Esophagus muscularis mucosa (tissue), 4 donors: Measurements from ENCODE around the gene GSG1. TPM values are rescaled to one million over a fixed set of nuclear protein-coding genes. Genes with fewer than 3 reads are reported as not detected.

Source experiments
- DNase-seq: peaks from one replicate; pipeline ENCODE4 v3.0.0-alpha.2; 2017; ENCODE audit errors: extremely low spot score
- H3K27ac ChIP-seq, 4 donors: fragments of 200-600 bp; sonication (generic); replicated peaks in 1 of 4; 1 replicate in 3 of 4; 2 replicates in 1 of 4; pipeline ENCODE4 v1.5.1; 2016 to 2019; ENCODE audit warnings: mild to moderate bottlenecking in 1 of 4
- H3K27me3 ChIP-seq, 4 donors: fragments of 200-600 bp; sonication (generic); one replicate each; pipeline versions ENCODE4 v1.5.1 to v1.6.0; 2016 to 2019
- H3K36me3 ChIP-seq, 4 donors: fragments of 200-600 bp; sonication (generic); one replicate each; pipeline ENCODE4 v1.5.1; 2016 to 2019
- H3K4me1 ChIP-seq, 4 donors: fragments of 200-600 bp; sonication (generic); one replicate each; pipeline ENCODE4 v1.5.1; 2016 to 2019
- H3K4me3 ChIP-seq, 4 donors: fragments of 200-600 bp; sonication (generic); 1 replicate in 2 of 4; 2 replicates in 2 of 4; pipeline ENCODE4 v1.5.1; 2016 to 2019; ENCODE audit warnings: mild to moderate bottlenecking in 4 of 4, moderate library complexity in 1 of 4
- H3K9me3 ChIP-seq, 4 donors: fragments of 200-600 bp; sonication (generic); 1 replicate in 3 of 4; 2 replicates in 1 of 4; pipeline ENCODE4 v1.5.1; 2016 to 2019
- CTCF ChIP-seq, 3 experiments: fragments of 200-600 bp in 2 of 3; fragments of 450-650 bp in 1 of 3; sonication (generic) in 2 of 3; IDR thresholded peaks; one replicate each; pipeline ENCODE4 v1.5.1; 2017 to 2019; ENCODE audit warnings: antibody characterized with exemption in 3 of 3, mild to moderate bottlenecking in 2 of 3, moderate library complexity in 1 of 3
- EP300 ChIP-seq: sonication (generic); formaldehyde crosslinking; IDR thresholded peaks from one replicate; pipeline ENCODE4 v1.6.1; 2017; ENCODE audit warnings: antibody characterized with exemption
- POLR2A ChIP-seq: fragments of 450-650 bp; IDR thresholded peaks from one replicate; pipeline ENCODE4 v1.6.1; 2017; ENCODE audit warnings: antibody characterized with exemption, moderate library complexity, mild to moderate bottlenecking, low read depth
- POLR2AphosphoS5 ChIP-seq, 2 donors: sonication (generic); formaldehyde crosslinking; IDR thresholded peaks; one replicate each; pipeline ENCODE4 v1.6.1; 2017; ENCODE audit warnings: antibody characterized with exemption in 2 of 2
- WGBS: methylation state at CpG from one replicate; pipeline ENCODE4 v1.1.5; 2018; 5-methylcytosine and 5-hydroxymethylcytosine counted together
- intact Hi-C: fragments of 100-400 bp; cut with DNase I; formaldehyde crosslinking; loops from one replicate; pipeline ENCODE4 v1.15.1; 2023
- total RNA-seq, 4 donors: library from RNA; depleted of rRNA; stranded (reverse); fragments of >200 nt; gene quantifications; one replicate each; pipeline versions ENCODE4 v1.1.0 to v1.2.1, GENCODE V29; 2016

GSG1 gene
- total RNA-seq, 4 donors from 2014 or later: not detected

- 95% methylated on average over 1 of the region's 1 CpG for WGBS
Measured at GRCh38 chr12:13106666-13107065, 3.2 kb upstream of the GSG1 start.

GRCh38 chr12:13105781-13106180 is 2.3 kb upstream of the GSG1 start:
- no peak overlapping the region for H3K4me3 ChIP-seq
- peaks cover 0 to 5% (median 0%) of the 10 kb centered on the region in 4 donors for H3K9me3 ChIP-seq
- TF ChIP-seq CTCF (IDR thresholded peaks at IDR 0.05) (no peak), POLR2A (no peak), POLR2AphosphoS5 (IDR thresholded peaks at IDR 0.05) (no peak), EP300 (no peak)
- intact Hi-C loops: no loop called here
- H3K27me3 ChIP-seq: no peaks in the 10 kb centered on the region
- 100% methylated on average over 1 of the region's 1 CpG for WGBS
- no peak for DNase-seq
- no peaks in the 10 kb centered on the region for H3K36me3 ChIP-seq
- no peak overlapping the region for H3K27ac ChIP-seq
- H3K4me1 ChIP-seq: peaks cover 11 to 25% (median 20%) of the 10 kb centered on the region in 4 donors

More at GRCh38 chr12:13106666-13107065, 3.2 kb upstream of the GSG1 start:
- Histone ChIP-seq H3K36me3 (no peaks in the 10 kb centered on the region), H3K4me3 (no peak overlapping the region), H3K27ac (no peak overlapping the region), H3K9me3 (peaks cover 0 to 5% (median 0%) of the 10 kb centered on the region in 4 donors), H3K27me3 (no peaks in the 10 kb centered on the region), H3K4me1 (peaks cover 7 to 18% (median 12%) of the 10 kb centered on the region in 4 donors)
- intact Hi-C loops: no loop called here
- TF ChIP-seq EP300 (no peak), CTCF (IDR thresholded peaks at IDR 0.05) (no peak), POLR2AphosphoS5 (IDR thresholded peaks at IDR 0.05) (no peak), POLR2A (no peak)
- DNase-seq: no peak

- no peaks in the 10 kb centered on the region for H3K27me3 ChIP-seq
- no peaks in the 10 kb centered on the region for H3K36me3 ChIP-seq
- 90% methylated on average over 3 of the region's 3 CpGs for WGBS
- H3K27ac ChIP-seq: no peak overlapping the region
- peak; percentile 53 for DNase-seq
- no peak for TF ChIP-seq EP300
- TF ChIP-seq POLR2AphosphoS5 (IDR thresholded peaks at IDR 0.05): no peak
- no peak for TF ChIP-seq CTCF (IDR thresholded peaks at IDR 0.05)
- TF ChIP-seq POLR2A: no peak
- intact Hi-C loops: no loop called here
- peaks cover 0 to 5% (median 0%) of the 10 kb centered on the region in 4 donors for H3K9me3 ChIP-seq
- peaks cover 24 to 39% (median 34%) of the 10 kb centered on the region in 4 donors for H3K4me1 ChIP-seq
- no peak overlapping the region for H3K4me3 ChIP-seq
Measured at GRCh38 chr12:13104409-13104808, 942 bp upstream of the GSG1 start.

GRCh38 chr12:13102461-13103195 is 839 bp downstream of the GSG1 start:
- intact Hi-C loops: no loop called here
- Histone ChIP-seq H3K27ac (peak overlapping the region; percentile 78 to 93 (median 87)), H3K36me3 (no peaks in the 10 kb centered on the region), H3K4me1 (peaks cover 40 to 57% (median 43%) of the 10 kb centered on the region in 4 donors), H3K4me3 (no peak overlapping the region), H3K9me3 (no peaks in the 10 kb centered on the region), H3K27me3 (no peaks in the 10 kb centered on the region)
- WGBS: 69% methylated on average over 7 of the region's 7 CpGs
- TF ChIP-seq POLR2A (no peak), CTCF (IDR thresholded peaks at IDR 0.05) (no peak)
- DNase-seq: peak; percentile 75
